Measurements from ENCODE around the gene SHB. TPM values are rescaled to one million over a fixed set of nuclear protein-coding genes. Genes with fewer than 3 reads are reported as not detected.

The SHB gene
- total RNA-seq, 2 donors from 2014 or later: 25.2 to 29.3 TPM

DNA sequence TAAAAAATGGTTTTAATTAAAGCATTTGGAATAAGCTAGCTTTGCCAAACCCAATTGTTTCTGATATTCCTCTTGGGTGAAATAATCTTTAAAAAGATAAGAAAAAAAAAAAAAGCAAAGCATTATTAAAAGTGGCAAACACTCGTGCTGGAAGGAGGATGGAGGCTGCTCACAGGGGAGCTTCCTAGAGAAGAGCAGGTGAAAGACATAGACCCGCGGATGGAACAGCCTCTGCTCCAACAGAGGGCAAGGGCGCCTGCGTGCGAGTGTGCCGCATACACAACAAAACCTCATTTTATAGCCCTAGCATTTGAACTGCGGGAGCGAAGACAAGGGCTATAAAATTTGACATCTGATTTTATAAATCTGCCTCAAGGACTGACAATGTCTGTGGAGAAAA is 131.7 kb downstream of the SHB start:
- H3K9me3 ChIP-seq: no peaks in the 10 kb centered on the region
- ATAC-seq (no peak), DNase-seq (no peak)
- no peak overlapping the region for H3K27ac ChIP-seq
- H3K27me3 ChIP-seq: no peaks in the 10 kb centered on the region
- TF ChIP-seq POLR2A (IDR thresholded peaks at IDR 0.05): no peak
- TF ChIP-seq, protein P1, sequence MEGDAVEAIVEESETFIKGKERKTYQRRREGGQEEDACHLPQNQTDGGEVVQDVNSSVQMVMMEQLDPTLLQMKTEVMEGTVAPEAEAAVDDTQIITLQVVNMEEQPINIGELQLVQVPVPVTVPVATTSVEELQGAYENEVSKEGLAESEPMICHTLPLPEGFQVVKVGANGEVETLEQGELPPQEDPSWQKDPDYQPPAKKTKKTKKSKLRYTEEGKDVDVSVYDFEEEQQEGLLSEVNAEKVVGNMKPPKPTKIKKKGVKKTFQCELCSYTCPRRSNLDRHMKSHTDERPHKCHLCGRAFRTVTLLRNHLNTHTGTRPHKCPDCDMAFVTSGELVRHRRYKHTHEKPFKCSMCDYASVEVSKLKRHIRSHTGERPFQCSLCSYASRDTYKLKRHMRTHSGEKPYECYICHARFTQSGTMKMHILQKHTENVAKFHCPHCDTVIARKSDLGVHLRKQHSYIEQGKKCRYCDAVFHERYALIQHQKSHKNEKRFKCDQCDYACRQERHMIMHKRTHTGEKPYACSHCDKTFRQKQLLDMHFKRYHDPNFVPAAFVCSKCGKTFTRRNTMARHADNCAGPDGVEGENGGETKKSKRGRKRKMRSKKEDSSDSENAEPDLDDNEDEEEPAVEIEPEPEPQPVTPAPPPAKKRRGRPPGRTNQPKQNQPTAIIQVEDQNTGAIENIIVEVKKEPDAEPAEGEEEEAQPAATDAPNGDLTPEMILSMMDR (IDR thresholded peaks at IDR 0.05): no peak
- no peak overlapping the region for H3K4me3 ChIP-seq
- H3K36me3 ChIP-seq (replicated peaks in 1 of 2; ENCODE audit: insufficient read depth in 1 of 2, low read depth in 2 of 2): peaks cover 0 to 1% of the 10 kb centered on the region in 2 donors
- peaks cover 13% of the 10 kb centered on the region for H3K4me1 ChIP-seq
- intact Hi-C loops (cut with DNase I): no loop called here
- WGBS, 2 donors: 88 to 90% methylated on average over 9 of the region's 9 CpGs

DNA sequence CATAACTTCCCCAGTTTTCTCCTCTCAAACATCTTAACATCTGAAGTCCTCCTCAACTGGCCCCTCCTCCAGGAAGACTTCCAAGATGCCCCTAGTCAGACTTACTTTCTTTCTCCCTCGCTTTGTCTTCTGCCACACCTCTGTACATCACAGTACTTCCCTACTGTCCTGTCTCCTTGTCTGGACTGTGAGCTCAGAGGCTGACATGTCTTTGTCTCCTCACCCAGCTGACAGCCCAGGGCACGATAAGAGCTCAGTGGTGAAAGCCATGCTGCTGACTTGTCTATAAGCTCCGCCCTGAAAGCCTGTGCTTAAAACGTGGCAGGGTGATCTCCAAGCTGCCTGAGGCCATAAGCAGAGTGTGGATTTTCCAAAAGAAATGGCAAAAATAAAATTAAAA is 132.1 kb downstream of the SHB start:
- no peak overlapping the region for H3K4me3 ChIP-seq
- peaks cover 13% of the 10 kb centered on the region for H3K4me1 ChIP-seq
- H3K36me3 ChIP-seq (replicated peaks in 1 of 2; ENCODE audit: insufficient read depth in 1 of 2, low read depth in 2 of 2): peaks cover 0 to 1% of the 10 kb centered on the region in 2 donors
- intact Hi-C loops (cut with DNase I): no loop called here
- 62 to 65% methylated on average over 4 of the region's 4 CpGs for WGBS, 2 donors
- no peaks in the 10 kb centered on the region for H3K9me3 ChIP-seq
- H3K27me3 ChIP-seq: no peaks in the 10 kb centered on the region
- DNase-seq (no peak), ATAC-seq (no peak)
- H3K27ac ChIP-seq: no peak overlapping the region
- TF ChIP-seq, protein P1 (IDR thresholded peaks at IDR 0.05): no peak
- no peak for TF ChIP-seq POLR2A (IDR thresholded peaks at IDR 0.05)

DNA sequence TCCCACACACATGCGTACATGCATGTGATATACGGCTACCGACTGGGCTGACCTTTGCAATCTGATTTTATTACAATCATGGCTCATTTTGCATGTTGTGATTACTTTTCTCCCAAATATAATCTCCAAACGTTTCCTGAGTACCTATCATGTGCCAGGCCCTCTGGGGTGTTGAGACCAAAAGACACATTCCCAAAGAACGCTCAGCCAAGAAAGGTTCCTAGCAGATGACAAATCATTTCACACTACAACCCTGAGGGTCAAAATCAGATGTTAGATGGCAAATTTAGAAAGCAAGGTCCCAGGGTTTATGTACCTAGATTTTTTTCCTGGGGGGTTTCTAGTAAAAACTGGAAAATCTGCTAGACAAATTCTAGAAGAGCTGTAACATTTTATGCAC is 132.7 kb downstream of the SHB start:
- intact Hi-C loops (cut with DNase I): no loop called here
- Histone ChIP-seq H3K4me3 (no peak overlapping the region), H3K27ac (no peak overlapping the region), H3K27me3 (no peaks in the 10 kb centered on the region), H3K36me3 (replicated peaks in 1 of 2; ENCODE audit: insufficient read depth in 1 of 2, low read depth in 2 of 2) (peaks cover 0 to 1% of the 10 kb centered on the region in 2 donors), H3K4me1 (peaks cover 13% of the 10 kb centered on the region), H3K9me3 (no peaks in the 10 kb centered on the region)
- TF ChIP-seq, protein P1 (IDR thresholded peaks at IDR 0.05): no peak
- ATAC-seq (no peak), DNase-seq (no peak)
- 83 to 86% methylated on average over 5 of the region's 5 CpGs for WGBS, 2 donors

DNA sequence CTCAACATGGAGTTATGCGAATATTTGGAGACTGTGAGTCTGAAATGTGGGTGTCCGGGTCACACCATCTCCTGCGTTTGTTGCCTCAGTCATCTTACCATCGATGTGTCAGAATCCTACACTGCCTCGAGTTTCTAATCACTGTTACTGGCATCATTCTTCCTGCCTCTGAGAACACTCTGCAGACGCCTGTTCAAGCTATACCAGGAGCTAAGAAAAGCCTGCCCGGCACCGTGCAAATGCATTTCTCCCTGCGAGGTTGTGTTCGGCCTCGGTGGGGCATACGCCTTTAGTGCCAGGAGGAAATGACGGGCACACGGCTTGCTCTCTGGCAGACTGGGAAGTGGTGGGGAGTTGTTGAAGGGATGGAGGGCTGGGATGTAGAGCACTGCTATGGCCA is 133.9 kb downstream of the SHB start:
- H3K36me3 ChIP-seq (replicated peaks in 1 of 2; ENCODE audit: insufficient read depth in 1 of 2, low read depth in 2 of 2): peaks cover 0 to 1% of the 10 kb centered on the region in 2 donors
- peaks cover 13% of the 10 kb centered on the region for H3K4me1 ChIP-seq
- intact Hi-C loops (cut with DNase I): no loop called here
- no peaks in the 10 kb centered on the region for H3K9me3 ChIP-seq
- H3K27me3 ChIP-seq: no peaks in the 10 kb centered on the region
- ATAC-seq (no peak), DNase-seq (no peak)
- no peak overlapping the region for H3K27ac ChIP-seq
- no peak overlapping the region for H3K4me3 ChIP-seq
- no peak for TF ChIP-seq POLR2A (IDR thresholded peaks at IDR 0.05)
- TF ChIP-seq, protein P1 (IDR thresholded peaks at IDR 0.05): no peak
- 79 to 81% methylated on average over 13 to 14 of the region's 14 CpGs for WGBS, 2 donors

DNA sequence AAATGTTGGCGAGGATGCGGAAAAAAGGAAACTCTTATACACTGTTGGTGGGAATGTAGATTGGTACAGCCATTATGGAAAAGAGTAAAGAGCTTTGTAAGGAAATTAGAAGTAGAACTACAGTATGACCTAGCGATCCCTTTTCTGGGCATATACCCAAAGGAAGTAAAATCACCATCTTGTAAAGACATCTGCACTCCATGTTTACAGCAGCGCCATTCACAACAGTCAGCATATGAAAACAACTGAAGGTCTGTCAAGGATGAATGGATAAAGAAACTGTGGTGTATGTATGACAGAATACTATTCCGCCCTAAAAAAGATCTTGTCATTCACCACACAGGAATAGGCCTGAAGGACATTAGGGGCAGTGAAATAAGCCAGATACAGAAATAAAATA is 137.4 kb downstream of the SHB start:
- Histone ChIP-seq H3K27me3 (no peaks in the 10 kb centered on the region), H3K27ac (no peak overlapping the region), H3K4me1 (peaks cover 5% of the 10 kb centered on the region), H3K36me3 (replicated peaks in 1 of 2; ENCODE audit: insufficient read depth in 1 of 2, low read depth in 2 of 2) (no peaks in the 10 kb centered on the region), H3K9me3 (no peaks in the 10 kb centered on the region), H3K4me3 (no peak overlapping the region)
- intact Hi-C loops (cut with DNase I): no loop called here
- WGBS, 2 donors: 92 to 95% methylated on average over 5 of the region's 5 CpGs
- DNase-seq (no peak), ATAC-seq (no peak)
- TF ChIP-seq, protein P1 (IDR thresholded peaks at IDR 0.05): no peak
- no peak for TF ChIP-seq POLR2A (IDR thresholded peaks at IDR 0.05)

Measured in body of pancreas (tissue), 4 donors.